GM18907 (cell line): Measurements from ENCODE around the gene ANKRD55.
"Not testable (repeated sequence)": the region's sequence is repeated elsewhere in the genome, so short reads cannot be mapped to it uniquely, and the experiment has no call there.

ENCODE experiments used
- ATAC-seq: cut with Tn5 transposase; IDR thresholded peaks from one replicate; pipeline ENCODE4 v1.9.1; 2021; ENCODE audit warnings: mild to moderate bottlenecking, moderate library complexity; ENCODE audit not compliant: unreplicated experiment

ANKRD55 gene

DNA sequence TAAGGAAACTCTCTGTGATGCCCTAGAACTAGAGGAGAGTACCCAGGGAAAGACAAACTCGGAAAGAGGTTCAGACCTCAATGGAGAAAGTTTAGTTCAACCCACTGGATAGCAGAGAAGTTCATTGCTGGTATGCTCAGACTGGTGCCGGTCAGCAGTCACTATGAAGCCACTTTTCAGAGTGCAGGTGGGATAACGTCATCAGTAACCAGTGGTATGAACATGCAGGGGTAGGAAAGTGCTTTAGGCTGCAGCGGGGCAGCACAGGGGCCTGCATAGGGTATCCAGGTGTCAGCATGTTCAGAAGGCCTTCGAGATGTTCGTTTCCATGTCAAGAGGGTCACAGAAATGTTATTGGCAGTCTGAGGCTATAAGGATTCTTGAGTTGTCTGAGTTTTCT is 20.8 kb upstream of the ANKRD55 start:
- no peak for ATAC-seq

DNA sequence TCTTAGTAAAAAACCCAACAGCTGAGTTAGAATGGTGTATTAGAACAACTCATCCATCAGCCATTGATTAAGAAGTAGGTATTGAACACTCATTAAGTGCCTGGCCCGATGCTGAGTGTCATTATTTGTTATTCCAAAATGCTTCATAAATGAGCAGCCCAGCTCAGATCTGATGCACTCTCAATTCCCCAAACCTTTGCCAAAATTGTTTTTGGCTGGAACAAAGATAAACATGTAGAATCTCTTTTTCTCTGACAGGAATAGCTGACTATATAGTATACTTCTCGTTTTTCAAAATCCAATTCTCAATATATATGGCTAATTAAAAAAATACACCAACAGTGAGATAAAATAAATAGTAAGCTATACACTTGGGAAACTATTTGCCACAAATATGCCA is 20.0 kb upstream of the ANKRD55 start:
- ATAC-seq, result no peak

DNA sequence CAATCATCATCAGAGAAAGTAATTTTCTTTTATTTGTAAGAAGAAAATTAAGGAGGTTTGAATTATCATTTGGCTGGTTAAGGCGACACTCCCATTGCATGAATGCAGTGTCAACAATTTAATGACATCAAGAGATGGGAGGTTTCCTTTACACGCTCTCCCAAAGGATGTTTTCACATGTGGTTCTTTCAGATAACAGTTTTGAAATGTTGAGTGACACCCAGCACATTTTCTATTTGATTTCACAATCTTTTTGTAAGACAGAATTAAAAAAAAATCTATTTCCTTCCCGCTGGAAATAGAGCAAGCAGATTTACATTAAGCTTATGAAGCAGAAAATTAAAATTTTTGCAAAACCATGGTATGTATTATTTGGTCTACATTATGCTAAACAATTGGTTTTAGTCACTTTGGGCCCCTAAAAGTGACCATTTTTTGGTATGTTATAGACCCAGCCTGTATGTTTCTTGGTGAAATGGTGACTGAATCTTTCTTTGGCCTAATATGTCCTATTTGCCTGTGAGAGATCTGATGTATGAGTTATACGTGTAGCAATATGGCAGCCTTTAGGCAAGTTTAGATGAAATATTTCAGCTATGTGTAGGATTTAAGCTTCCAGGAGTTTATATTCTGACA is 18.9 kb upstream of the ANKRD55 start:
- no peak for ATAC-seq

DNA sequence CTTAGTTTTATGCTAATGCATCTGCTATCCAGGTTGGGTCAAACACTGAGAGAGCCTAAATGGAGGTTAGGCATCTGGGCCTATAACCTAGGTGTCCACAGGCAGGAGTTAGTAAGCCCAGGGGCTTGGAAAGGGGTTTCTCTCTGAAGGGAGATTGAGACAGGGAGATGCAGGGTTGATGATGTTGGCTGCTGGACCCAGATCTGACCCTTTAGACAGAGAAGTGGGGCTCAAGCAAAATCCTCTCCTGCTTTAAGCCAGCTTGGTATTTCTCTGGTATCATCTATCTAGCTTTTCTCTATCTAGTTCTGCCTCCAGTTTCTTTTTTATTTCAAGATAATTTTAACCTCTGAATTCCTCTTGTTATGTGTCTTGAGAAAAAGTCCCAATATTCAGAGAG is 18.3 kb upstream of the ANKRD55 start:
- no peak for ATAC-seq

DNA sequence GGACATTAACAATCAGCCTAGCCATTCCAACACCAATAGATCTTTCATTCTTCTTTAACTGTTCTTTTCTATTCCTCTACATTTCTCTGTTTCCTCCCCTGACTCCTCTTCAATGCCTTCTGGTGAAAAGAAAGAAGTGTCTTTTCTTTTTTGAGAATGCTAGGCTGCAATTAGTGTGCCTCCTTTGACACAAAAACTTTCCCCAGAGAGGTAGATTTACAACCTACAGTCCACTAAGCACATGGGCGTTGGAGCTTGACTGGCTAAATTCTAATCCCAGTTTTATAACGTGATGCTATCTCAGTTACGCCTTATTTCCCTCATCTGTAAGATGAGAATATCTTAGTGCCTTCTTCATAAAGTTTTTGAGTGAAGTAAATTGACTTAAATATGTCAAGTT is 16.9 kb upstream of the ANKRD55 start:
- ATAC-seq, result no peak

DNA sequence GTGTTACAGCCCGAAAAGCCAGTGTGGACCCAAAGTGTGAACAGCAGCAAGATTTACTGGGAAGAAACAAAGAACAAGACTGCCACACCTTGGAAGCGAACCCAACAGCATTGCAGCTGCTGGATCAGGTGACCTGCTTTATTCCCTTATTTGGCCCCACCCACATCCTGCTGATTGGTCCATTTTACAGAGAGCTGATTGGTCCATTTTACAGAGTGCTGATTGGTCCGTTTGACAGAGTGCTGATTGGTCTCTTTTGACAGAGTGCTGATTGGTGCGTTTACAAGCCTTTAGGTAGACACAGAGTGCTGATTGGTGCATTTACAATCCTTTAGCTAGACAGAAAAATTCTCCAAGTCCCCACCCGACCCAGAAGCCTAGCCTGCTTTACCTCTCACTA is 16.0 kb upstream of the ANKRD55 start:
- ATAC-seq, result not testable (repeated sequence)

DNA sequence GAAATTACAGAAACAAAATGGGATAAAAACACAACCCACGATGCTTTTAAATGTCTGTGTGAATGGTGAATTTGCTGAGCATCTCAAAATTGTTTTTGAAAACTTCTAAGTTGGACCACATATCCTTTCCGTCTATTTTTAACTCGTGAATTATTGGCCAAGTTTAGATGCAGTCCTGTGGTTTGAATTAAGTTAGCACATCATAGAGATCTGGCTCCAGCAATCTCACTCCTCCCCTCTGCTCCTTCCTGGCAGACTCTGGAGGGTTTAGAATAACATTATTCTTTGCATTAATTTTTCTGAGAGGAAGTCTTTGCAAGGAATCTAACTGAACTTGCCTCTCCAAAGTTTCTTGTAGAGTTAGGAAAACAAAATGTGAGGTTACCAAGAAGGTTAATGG is 14.5 kb upstream of the ANKRD55 start:
- no peak for ATAC-seq

DNA sequence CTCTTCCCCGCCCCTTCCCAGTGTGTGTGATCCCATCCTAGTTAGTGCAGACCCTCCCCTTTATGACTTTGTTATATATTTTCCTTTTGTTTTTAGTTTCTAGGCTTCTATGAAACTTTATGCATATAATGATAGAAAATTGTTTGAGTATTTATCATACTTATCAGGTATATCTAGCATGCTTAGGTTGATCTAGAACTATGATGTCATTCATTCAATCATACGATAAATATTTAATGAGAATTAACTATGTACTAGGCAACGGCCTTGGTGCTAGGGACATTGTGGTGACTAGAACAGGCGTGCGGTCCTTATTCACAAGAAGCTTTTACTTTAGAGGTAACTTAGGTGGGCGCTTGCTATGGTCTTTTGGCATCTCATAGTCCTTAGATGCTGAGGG is 13.6 kb upstream of the ANKRD55 start:
- no peak for ATAC-seq

DNA sequence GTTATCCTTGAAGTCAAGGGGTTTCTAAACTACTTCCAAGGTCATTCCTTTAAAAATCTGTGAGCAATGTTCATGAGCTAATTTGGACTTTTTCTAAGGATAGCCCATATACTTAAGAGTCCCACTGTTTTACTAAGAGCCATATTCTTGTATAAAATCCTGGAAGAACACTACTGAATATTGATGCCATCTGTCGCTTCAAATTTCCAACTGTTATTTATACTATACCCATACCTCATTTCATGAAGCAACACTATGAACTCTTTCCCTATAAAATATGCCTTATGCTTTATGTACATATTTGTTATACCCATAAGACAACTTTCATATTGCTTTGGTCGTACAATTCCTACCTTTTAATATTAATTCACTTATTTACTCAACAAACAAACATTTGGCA is 12.4 kb upstream of the ANKRD55 start:
- ATAC-seq, result no peak

DNA sequence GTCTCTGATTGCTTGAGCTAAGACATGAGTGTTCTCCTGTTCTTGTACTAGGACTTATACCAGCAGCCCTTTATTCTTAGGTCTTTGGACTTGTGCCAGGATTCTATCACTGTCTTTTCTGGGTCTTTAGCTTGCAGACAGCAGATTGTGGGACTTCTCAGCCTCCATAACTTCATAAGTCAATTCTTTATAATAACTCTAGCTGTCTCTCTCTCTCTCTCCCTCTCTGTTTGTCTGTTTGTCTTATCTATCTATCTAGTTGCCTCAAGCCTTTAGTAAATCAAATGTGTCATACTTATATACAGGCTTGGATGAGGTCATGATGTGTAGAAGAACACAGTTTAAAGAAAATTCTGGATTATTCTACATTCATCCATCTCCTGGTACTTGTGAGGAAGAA is 11.5 kb upstream of the ANKRD55 start:
- no peak for ATAC-seq

DNA sequence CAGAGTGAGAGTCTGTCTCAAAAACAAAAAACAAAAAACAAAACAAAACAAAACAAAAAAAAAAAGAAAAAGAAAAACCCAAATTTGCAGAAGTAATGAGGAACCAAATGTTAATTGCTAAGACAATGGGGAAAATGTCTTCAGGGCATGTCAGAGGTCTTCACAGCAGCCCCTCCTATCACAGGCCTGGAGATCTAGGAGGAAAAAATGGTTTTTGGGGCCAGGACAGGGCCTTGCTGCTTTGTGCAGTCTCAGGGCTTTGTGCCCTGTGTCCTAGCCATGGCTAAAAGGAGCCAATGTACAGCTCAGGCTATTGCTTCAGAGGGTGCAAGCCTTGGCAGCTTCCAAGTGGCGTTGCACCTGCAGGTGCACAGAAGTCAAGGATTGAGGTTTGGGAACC is 9.1 kb upstream of the ANKRD55 start:
- not testable (repeated sequence) for ATAC-seq

DNA sequence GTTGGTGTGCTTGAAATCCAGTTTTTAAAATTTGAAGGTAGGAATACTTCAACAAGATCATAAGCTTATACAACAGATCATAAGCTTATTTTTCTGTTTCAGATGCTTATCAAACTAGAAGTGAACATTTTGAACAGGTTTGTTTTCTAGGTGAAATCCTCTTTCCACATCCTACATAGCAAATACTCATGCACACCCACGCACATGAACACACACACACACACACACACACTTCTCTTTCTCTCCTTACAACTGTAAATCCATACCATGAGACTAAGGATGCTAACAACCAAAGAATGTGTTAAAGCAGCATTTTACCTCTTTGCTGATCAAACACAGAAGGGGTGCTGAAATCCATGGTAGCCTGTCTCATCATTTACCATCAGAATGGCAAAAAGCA is 592 bp downstream of the ANKRD55 start:
- no peak for ATAC-seq

DNA sequence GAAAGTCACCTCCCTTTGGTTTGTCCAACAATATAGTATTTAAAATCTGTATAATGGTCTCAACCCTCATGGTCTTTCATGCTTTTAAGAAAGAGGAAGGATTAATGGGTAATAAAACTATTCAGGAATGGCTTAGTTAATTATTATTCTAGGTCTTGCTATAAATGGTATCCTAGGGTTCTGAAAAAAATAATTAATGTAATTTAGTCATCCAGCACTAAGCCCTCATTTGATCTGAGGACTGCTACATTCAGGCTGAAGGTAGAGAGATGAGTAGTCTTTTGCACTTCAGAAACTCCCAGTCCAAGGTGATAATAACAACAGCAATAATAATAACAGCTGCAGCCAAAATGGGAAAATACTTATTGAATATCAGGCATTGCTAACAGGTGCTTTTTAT is 2.6 kb downstream of the ANKRD55 start:
- no peak for ATAC-seq

DNA sequence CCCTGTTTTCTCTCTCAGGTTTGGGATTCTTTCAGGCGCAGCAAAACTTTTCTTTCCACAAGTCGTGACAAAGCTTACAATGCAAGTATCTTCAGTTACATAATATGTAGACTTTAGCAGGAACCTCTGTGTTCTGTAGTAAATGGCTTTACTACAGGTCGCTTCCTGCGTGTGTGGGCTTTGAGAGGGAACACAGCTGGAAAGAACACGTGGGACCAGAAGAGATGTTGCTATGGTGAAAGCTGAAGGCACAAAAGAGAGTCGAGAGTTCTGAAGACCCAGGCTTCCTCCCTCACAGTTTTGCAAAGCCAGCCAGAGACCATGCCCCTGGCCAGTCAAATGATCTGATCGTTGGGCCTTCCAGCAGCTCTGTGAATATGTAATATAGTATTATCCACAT is 4.0 kb downstream of the ANKRD55 start:
- no peak for ATAC-seq

DNA sequence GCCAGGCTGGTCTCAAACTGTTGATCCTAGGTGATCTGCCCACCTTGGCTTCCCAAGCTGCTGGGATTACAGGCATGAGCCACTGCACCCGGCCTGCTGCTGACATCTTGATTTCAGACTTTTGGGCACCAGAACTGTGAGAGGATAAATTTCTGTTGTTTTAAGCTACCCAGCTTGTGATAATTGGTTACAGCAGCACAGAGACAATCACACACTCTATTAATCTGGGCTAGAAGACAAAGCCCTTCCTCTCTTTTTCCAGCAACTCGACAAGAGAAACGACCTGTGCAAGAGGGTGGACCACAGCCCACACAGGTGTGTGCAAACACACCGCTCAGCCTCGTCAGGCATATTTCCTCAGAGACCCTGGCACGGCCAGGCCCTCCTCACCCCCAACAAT is 4.5 kb downstream of the ANKRD55 start:
- ATAC-seq, result no peak

DNA sequence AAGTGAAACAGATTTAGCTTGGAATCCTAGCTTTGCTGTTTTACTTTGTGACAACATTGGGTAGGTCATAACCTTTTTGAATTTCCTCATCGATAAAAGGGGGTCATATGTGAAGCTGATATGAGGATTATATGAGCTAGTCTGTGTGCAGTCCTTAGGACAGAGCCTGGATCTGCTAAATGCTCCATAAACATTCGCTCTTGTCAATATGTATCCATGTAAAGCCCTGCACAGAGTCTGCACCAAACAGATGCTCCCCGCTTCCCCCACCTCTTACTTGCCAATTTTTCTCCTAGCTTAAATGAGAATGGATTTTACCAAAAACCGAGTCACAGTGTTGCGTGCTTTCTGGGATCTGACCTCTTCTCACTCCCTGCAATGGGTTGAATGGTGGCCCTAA is 5.4 kb downstream of the ANKRD55 start:
- no peak for ATAC-seq

DNA sequence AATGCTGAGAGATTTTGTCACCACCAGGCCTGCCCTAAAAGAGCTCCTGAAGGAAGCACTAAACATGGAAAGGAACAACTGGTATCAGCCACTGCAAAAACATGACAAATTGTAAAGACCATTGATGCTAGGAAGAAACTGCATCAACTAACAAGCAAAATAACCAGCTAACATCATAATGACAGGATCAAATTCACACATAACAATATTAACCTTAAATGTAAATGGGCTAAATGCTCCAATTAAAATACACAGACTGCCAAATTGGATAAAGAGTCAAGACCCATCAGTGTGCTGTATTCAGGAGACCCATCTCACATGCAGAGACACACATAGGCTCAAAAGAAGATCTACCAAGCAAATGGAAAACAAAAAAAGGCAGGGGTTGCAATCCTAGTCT is 9.8 kb downstream of the ANKRD55 start:
- ATAC-seq, result not testable (repeated sequence)

DNA sequence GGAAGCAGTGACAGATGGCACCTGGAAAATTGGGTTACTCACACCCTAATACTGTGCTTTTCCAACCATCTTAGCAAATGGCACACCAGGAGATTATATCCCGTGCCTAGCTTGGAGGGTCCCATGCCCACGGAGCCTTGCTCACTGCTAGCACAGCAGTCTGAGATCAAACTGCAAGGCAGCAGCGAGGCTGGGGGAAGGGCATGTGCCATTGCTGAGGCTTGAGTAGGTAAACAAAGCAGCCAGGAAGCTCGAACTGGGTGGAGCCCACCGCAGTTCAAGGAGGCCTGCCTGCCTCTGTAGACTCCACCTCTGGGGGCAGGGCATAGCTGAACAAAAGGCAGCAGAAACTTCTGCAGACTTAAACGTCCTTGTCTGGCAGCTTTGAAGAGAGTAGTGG is 11.5 kb downstream of the ANKRD55 start:
- ATAC-seq, result not testable (repeated sequence)

DNA sequence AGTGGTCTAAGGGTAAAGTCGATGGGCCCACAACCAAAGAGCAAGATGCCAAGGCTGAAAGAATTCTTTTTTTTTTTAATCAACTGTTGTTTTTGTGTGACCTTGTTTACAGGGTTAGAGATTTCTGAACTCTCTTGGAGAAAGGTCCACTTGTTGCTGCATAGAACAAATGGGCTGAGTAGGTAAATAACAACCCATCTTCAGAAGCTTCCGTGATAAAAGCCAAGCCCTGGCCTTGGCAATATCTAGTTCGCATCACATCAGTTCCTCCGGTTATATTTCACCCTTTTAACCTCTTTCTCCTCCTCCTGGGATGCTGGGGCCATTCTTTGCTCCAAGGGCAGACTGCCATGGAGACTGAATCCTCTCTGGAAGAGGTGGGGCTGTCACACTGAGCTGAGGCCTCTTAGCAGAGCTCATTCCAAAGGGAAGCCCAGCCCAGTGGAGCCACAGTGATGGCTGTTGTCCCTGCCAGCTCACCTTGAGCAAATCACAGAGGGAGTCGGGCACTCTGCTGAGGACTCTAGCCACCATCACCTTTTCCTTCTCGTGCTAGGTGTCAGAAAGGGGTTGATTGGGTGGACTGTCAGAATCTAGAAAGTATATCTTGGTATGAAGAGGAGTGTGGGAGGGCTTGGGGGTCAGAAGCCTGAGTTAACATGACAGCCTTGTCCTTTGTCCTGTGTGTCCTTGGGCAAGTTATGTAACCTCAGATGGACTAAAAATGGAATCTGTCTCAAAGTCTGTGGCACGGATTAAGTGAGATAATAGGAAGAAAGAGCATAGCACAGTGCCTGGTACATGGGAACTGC is 17.9 kb downstream of the ANKRD55 start:
- ATAC-seq, result no peak

DNA sequence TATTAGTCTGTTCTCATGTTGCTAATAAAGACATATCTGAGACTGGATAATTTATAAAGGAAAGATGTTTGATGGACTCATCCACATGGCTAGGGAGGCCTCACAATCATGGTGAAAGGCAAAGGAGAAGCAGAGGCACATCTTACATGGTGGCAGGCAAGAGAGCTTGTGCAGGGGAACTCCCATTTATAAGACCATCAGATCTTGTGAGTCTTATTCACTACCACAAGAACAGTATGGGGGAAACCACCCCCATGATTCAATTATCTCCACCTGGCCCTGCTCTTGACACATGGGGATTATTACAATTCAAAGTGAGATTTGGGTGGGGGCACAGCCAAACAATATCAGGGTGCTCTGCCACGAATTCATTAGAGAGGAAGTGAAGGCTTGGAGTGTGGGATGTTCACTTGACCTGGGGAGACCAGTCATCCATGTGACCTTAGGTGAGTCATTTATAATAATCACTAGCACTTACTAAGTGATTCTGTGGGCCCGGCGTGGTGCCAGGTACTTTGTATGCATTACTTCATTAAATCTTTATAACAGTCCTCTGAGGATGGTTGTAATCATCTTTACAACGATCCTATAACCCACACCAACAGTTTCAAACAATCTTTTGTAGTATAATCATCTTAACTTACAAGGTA is 19.1 kb downstream of the ANKRD55 start:
- ATAC-seq, result not testable (repeated sequence)

DNA sequence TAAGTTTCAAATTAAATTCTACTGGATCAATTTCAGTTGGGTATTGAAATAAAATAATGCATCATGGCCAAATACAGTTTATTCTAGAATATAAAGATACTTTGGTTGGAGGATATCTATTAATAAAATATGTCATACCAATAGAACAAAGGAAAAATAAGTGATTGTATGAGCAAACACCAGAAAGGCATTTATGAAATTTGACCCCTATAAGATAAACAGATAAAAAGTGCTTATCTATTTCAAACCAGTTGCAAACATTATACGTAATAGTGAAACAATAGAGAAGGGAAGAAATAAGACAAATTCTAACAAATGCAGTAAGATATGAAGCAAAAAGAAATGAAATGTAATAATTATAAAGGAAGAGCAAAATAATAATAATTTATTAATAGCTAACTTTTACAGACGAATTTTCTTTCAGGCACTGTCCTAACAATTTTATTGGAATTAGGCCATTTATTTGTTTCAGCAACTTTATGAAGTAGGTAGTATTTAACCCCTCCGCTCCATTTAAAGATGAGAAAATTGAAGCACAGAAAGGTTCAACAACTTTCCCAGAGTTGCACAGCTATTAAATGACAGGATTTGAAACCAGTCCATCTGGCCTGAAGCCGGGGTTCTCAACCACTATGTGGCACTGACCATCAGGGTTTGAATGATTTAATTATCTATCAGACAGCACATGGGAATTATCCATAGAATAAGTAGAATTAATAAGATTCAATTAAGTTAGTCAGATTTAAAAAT is 20.8 kb downstream of the ANKRD55 start:
- ATAC-seq, result no peak
